GM15510 (cell line): ENCODE measurements around the gene CDH20.

Experiments used
- POLR2A ChIP-seq: IDR thresholded peaks from 3 replicates; pipeline ENCODE4 v1.6.1; 2011; ENCODE audit warnings: borderline replicate concordance; ENCODE audit not compliant: insufficient read length; ENCODE audit errors: extremely low read depth

Gene CDH20

GRCh38 chr18:61394983-61395382 is 61.8 kb downstream of the CDH20 start:
- TF ChIP-seq POLR2A: no peak

- no peak for TF ChIP-seq POLR2A
Measured at GRCh38 chr18:61397222-61397621, 64.0 kb downstream of the CDH20 start.

- no peak for TF ChIP-seq POLR2A
Measured at GRCh38 chr18:61398961-61399705, 65.9 kb downstream of the CDH20 start.

GRCh38 chr18:61400016-61400635 is 66.9 kb downstream of the CDH20 start:
- TF ChIP-seq POLR2A: no peak

- no peak for TF ChIP-seq POLR2A
Measured at GRCh38 chr18:61400716-61401115, 67.5 kb downstream of the CDH20 start.

- no peak for TF ChIP-seq POLR2A
Measured at GRCh38 chr18:61402726-61403125, 69.5 kb downstream of the CDH20 start.

GRCh38 chr18:61413396-61413795 is 80.2 kb downstream of the CDH20 start:
- no peak for TF ChIP-seq POLR2A

GRCh38 chr18:61414086-61414485 is 80.9 kb downstream of the CDH20 start:
- no peak for TF ChIP-seq POLR2A

GRCh38 chr18:61419763-61420162 is 86.5 kb downstream of the CDH20 start:
- no peak for TF ChIP-seq POLR2A

- TF ChIP-seq POLR2A: no peak
Measured at GRCh38 chr18:61420218-61420885, 87.1 kb downstream of the CDH20 start.

- no peak for TF ChIP-seq POLR2A
Measured at GRCh38 chr18:61426492-61427053, 93.3 kb downstream of the CDH20 start.

GRCh38 chr18:61428266-61428665 is 95.0 kb downstream of the CDH20 start:
- no peak for TF ChIP-seq POLR2A

GRCh38 chr18:61432590-61432989 is 99.4 kb downstream of the CDH20 start:
- TF ChIP-seq POLR2A: no peak

- no peak for TF ChIP-seq POLR2A
Measured at GRCh38 chr18:61435064-61435652, 101.9 kb downstream of the CDH20 start.
